HepG2 (cell line): ENCODE results near the gene BTBD19. TPM values are rescaled to one million over a fixed set of nuclear protein-coding genes. Genes with fewer than 3 reads are reported as not detected.

Experiments
- ARID2 ChIP-seq: sonication (generic); formaldehyde crosslinking; IDR thresholded peaks from 2 replicates; pipeline ENCODE4 v1.8.1; 2022; ENCODE audit warnings: mild to moderate bottlenecking, missing genetic modification reagents, borderline replicate concordance
- ATF7 ChIP-seq, 2 experiments: fragments of 450-650 bp in 1 of 2; sonication (generic) in 1 of 2; formaldehyde crosslinking in 1 of 2; IDR thresholded peaks; 2 replicates each; pipeline versions ENCODE4 v1.4.0 to v1.6.1; 2016 to 2020; ENCODE audit warnings: antibody characterized with exemption in 1 of 2, mild to moderate bottlenecking in 1 of 2, missing genetic modification reagents in 1 of 2
- CREM ChIP-seq, 2 experiments: sonication (generic) in 1 of 2; formaldehyde crosslinking in 1 of 2; IDR thresholded peaks; 2 replicates each; pipeline versions ENCODE4 v1.4.0 to v1.6.1; 2016 to 2020; ENCODE audit warnings: antibody characterized with exemption in 1 of 2, mild to moderate bottlenecking in 1 of 2, missing genetic modification reagents in 1 of 2
- KDM5B ChIP-seq: sonication (generic); formaldehyde crosslinking; IDR thresholded peaks from 2 replicates; pipeline ENCODE4 v1.4.0; 2020; ENCODE audit warnings: missing genetic modification reagents, mild to moderate bottlenecking, borderline replicate concordance
- MIER2 ChIP-seq: IDR thresholded peaks from 2 replicates; pipeline ENCODE4 v1.6.1; 2016; ENCODE audit warnings: missing biosample characterization, missing genetic modification reagents
- RAD21 ChIP-seq: fragments of 450-650 bp; formaldehyde crosslinking; IDR thresholded peaks from 2 replicates; pipeline ENCODE4 v1.5.0; 2020; ENCODE audit warnings: mild to moderate bottlenecking
- ZMAT3 ChIP-seq: sonication (generic); formaldehyde crosslinking; conservative IDR thresholded peaks from 2 replicates; pipeline ENCODE4 v1.7.0; 2021; ENCODE audit warnings: missing genetic modification reagents
- ZNF136 ChIP-seq: sonication (generic); formaldehyde crosslinking; IDR thresholded peaks from 2 replicates; pipeline ENCODE4 v1.8.1; 2022; ENCODE audit warnings: low read depth, mild to moderate bottlenecking, moderate library complexity, missing genetic modification reagents
- ZNF331 ChIP-seq: sonication (generic); formaldehyde crosslinking; IDR thresholded peaks from 2 replicates; pipeline ENCODE4 v1.4.0; 2020; ENCODE audit warnings: missing genetic modification reagents
- ZNF33B ChIP-seq: sonication (generic); formaldehyde crosslinking; IDR thresholded peaks from 2 replicates; pipeline ENCODE4 v1.5.1; 2020; ENCODE audit warnings: mild to moderate bottlenecking, missing genetic modification reagents
- ZNF383 ChIP-seq: sonication (generic); formaldehyde crosslinking; IDR thresholded peaks from 2 replicates; pipeline ENCODE4 v1.4.0; 2020; ENCODE audit warnings: missing genetic modification reagents, mild to moderate bottlenecking, borderline replicate concordance
- ZNF773 ChIP-seq: sonication (generic); formaldehyde crosslinking; IDR thresholded peaks from 2 replicates; pipeline ENCODE4 v1.4.0; 2020; ENCODE audit warnings: missing genetic modification reagents, borderline replicate concordance
- polyA plus RNA-seq, 8 experiments: library from polyadenylated mRNA; depleted of rRNA in 3 of 8; stranded (reverse) in 7 of 8; unstranded in 1 of 8; fragments of >200 nt; fragmentation: Illumina TruSeq in 4 of 8; extraction: Trizol in 4 of 8; gene quantifications; 2 replicates each; pipeline versions ENCODE4 v1.2.1 to v1.2.3, GENCODE V29; 2011 to 2016; ENCODE audit warnings: low read depth in 4 of 8, missing spikeins in 1 of 8, mixed read lengths in 1 of 8; ENCODE audit not compliant: insufficient read depth in 1 of 8
- total RNA-seq, 5 experiments: library from RNA; depleted of rRNA; stranded (reverse); fragments of >200 nt; fragmentation: Illumina TruSeq; extraction: Trizol; gene quantifications; 2 replicates each; pipeline ENCODE4 v1.2.3, GENCODE V29; 2016; ENCODE audit warnings: low read depth in 1 of 5
- TF ChIP-seq, protein P1 (sequence below): IDR thresholded peaks from 2 replicates; pipeline ENCODE4 v1.6.1; 2016; ENCODE audit warnings: low read depth, missing genetic modification reagents, missing compliant biosample characterization
- TF ChIP-seq, protein P2 (sequence below): IDR thresholded peaks from 2 replicates; pipeline ENCODE4 v1.6.1; 2016; ENCODE audit warnings: mild to moderate bottlenecking
- TF ChIP-seq, protein P3 (sequence below): sonication (generic); formaldehyde crosslinking; IDR thresholded peaks from 2 replicates; pipeline ENCODE4 v1.5.1; 2020; ENCODE audit warnings: mild to moderate bottlenecking, missing genetic modification reagents, borderline replicate concordance

BTBD19 gene
- total and polyA plus RNA-seq, 2 of the 13 experiments (the other 11 are each of a cell fraction or from before 2014, with no cell fraction given): 2.7 to 6.7 TPM

DNA sequence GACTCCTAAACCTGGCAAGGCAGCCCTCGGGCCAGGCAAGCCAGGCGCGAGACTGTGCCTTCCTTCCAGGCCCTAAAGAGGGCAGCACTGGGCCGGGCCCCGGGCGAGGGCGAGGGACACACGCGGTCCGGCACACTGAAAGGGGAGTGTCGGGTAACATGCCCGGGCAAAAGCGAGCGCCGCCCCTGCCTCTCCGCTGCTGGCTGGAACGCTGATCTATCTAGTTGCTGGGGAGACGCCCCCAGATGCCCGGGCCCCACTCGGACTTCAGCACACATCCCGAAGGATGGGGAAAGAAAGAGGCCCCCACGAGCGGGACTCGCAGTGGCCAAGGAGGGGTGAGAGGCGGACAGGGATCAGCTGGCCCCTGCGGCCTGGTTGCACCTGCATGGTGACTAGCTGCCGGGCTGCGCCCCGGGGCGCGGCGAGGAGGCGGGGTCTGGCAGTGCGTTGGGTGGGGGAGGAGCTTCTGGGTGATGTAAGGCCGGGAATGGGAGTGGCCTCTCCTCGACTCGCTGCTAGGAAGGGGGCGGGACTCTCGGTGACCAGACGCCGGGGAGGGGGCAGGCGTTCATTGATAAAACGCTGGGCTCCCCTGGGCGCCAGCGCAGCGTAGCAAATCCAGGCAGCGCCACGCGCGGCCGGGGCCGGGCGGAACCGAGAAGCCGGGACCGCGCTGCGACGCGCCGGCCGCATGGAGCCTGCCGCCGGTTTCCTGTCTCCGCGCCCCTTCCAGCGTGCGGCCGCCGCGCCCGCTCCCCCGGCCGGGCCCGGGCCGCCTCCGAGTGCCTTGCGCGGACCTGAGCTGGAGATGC lies 8.3 kb upstream of the BTBD19 start, which contains the start of gene PLK3 (continued):
- TF ChIP-seq ZNF383 (peak; percentile 78; the same call in 1 of the 2 replicates), ZMAT3 (CRISPR knock-in tag) (no peak; the same call in 1 of the 2 replicates), RAD21 (CRISPR knock-in tag) (peak; percentile 92), CREM (IDR thresholded peaks at IDR 0.05) (peak; percentile 54), CREM (CRISPR knock-in tag; IDR thresholded peaks at IDR 0.05) (no peak), ATF7 (IDR thresholded peaks at IDR 0.05) (no peak), ATF7 (CRISPR knock-in tag; IDR thresholded peaks at IDR 0.05) (peak; percentile 83; the same call in 1 of the 2 replicates), ZNF331 (CRISPR knock-in tag) (peak; percentile 72), KDM5B (CRISPR knock-in tag) (peak; percentile 66; the same call in 1 of the 2 replicates), ARID2 (CRISPR knock-in tag) (no peak), ZNF33B (CRISPR knock-in tag) (no peak), MIER2 (CRISPR knock-in tag) (peak; percentile 73; the same call in 1 of the 2 replicates), ZNF136 (CRISPR knock-in tag) (peak; percentile 66; the same call in 1 of the 2 replicates), ZNF773 (no peak)
- TF ChIP-seq, protein P1, sequence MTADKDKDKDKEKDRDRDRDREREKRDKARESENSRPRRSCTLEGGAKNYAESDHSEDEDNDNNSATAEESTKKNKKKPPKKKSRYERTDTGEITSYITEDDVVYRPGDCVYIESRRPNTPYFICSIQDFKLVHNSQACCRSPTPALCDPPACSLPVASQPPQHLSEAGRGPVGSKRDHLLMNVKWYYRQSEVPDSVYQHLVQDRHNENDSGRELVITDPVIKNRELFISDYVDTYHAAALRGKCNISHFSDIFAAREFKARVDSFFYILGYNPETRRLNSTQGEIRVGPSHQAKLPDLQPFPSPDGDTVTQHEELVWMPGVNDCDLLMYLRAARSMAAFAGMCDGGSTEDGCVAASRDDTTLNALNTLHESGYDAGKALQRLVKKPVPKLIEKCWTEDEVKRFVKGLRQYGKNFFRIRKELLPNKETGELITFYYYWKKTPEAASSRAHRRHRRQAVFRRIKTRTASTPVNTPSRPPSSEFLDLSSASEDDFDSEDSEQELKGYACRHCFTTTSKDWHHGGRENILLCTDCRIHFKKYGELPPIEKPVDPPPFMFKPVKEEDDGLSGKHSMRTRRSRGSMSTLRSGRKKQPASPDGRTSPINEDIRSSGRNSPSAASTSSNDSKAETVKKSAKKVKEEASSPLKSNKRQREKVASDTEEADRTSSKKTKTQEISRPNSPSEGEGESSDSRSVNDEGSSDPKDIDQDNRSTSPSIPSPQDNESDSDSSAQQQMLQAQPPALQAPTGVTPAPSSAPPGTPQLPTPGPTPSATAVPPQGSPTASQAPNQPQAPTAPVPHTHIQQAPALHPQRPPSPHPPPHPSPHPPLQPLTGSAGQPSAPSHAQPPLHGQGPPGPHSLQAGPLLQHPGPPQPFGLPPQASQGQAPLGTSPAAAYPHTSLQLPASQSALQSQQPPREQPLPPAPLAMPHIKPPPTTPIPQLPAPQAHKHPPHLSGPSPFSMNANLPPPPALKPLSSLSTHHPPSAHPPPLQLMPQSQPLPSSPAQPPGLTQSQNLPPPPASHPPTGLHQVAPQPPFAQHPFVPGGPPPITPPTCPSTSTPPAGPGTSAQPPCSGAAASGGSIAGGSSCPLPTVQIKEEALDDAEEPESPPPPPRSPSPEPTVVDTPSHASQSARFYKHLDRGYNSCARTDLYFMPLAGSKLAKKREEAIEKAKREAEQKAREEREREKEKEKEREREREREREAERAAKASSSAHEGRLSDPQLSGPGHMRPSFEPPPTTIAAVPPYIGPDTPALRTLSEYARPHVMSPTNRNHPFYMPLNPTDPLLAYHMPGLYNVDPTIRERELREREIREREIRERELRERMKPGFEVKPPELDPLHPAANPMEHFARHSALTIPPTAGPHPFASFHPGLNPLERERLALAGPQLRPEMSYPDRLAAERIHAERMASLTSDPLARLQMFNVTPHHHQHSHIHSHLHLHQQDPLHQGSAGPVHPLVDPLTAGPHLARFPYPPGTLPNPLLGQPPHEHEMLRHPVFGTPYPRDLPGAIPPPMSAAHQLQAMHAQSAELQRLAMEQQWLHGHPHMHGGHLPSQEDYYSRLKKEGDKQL (CRISPR knock-in tag): no peak
- TF ChIP-seq, protein P2, sequence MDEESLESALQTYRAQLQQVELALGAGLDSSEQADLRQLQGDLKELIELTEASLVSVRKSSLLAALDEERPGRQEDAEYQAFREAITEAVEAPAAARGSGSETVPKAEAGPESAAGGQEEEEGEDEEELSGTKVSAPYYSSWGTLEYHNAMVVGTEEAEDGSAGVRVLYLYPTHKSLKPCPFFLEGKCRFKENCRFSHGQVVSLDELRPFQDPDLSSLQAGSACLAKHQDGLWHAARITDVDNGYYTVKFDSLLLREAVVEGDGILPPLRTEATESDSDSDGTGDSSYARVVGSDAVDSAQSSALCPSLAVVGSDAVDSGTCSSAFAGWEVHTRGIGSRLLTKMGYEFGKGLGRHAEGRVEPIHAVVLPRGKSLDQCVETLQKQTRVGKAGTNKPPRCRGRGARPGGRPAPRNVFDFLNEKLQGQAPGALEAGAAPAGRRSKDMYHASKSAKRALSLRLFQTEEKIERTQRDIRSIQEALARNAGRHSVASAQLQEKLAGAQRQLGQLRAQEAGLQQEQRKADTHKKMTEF (CRISPR knock-in tag): peak; percentile 95
- TF ChIP-seq, protein P3, sequence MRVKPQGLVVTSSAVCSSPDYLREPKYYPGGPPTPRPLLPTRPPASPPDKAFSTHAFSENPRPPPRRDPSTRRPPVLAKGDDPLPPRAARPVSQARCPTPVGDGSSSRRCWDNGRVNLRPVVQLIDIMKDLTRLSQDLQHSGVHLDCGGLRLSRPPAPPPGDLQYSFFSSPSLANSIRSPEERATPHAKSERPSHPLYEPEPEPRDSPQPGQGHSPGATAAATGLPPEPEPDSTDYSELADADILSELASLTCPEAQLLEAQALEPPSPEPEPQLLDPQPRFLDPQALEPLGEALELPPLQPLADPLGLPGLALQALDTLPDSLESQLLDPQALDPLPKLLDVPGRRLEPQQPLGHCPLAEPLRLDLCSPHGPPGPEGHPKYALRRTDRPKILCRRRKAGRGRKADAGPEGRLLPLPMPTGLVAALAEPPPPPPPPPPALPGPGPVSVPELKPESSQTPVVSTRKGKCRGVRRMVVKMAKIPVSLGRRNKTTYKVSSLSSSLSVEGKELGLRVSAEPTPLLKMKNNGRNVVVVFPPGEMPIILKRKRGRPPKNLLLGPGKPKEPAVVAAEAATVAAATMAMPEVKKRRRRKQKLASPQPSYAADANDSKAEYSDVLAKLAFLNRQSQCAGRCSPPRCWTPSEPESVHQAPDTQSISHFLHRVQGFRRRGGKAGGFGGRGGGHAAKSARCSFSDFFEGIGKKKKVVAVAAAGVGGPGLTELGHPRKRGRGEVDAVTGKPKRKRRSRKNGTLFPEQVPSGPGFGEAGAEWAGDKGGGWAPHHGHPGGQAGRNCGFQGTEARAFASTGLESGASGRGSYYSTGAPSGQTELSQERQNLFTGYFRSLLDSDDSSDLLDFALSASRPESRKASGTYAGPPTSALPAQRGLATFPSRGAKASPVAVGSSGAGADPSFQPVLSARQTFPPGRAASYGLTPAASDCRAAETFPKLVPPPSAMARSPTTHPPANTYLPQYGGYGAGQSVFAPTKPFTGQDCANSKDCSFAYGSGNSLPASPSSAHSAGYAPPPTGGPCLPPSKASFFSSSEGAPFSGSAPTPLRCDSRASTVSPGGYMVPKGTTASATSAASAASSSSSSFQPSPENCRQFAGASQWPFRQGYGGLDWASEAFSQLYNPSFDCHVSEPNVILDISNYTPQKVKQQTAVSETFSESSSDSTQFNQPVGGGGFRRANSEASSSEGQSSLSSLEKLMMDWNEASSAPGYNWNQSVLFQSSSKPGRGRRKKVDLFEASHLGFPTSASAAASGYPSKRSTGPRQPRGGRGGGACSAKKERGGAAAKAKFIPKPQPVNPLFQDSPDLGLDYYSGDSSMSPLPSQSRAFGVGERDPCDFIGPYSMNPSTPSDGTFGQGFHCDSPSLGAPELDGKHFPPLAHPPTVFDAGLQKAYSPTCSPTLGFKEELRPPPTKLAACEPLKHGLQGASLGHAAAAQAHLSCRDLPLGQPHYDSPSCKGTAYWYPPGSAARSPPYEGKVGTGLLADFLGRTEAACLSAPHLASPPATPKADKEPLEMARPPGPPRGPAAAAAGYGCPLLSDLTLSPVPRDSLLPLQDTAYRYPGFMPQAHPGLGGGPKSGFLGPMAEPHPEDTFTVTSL (CRISPR knock-in tag): peak; percentile 75; the same call in 1 of the 2 replicates
